Activated CD4-positive, alpha-beta T cell treated with anti-CD3 and anti-CD28 coated beads for 48 hours (primary cell): Measurements from ENCODE around the gene LY6G5C.

Experiments
- DNase-seq: peaks from one replicate; pipeline ENCODE4 v3.0.0-alpha.2; 2020

The LY6G5C gene

DNA sequence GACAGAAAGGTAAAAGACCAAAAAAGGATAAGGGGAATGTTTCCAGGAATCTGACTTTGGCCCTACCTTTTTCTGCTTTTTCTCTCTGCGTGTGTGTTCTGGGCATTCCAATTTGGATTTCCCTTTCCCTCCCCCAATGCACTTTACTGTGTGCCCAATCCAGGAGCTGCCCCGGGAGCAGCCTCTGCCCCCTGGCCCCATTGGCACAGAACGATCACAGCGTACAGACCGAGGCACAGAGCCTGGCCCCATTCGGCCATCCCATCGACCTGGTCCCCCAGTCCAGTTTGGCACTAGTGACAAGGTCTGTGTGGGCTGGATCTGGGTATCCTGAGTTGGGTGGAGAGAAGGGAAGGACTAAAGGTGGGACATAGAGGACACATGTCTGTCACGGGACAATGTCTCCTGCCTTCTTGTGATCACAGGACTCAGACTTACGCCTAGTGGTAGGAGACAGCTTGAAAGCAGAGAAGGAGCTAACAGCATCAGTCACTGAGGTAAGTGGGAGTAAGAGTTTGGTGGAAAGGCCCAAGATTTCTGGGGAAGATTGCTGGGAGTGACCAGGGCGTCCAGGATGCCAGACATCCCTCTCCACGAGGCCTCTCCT, 45.8 kb downstream of the LY6G5C start:
- DNase-seq: no peak

GRCh38 chr6:31634131-31634530, 46.7 kb downstream of the LY6G5C start:
- no peak for DNase-seq

DNA sequence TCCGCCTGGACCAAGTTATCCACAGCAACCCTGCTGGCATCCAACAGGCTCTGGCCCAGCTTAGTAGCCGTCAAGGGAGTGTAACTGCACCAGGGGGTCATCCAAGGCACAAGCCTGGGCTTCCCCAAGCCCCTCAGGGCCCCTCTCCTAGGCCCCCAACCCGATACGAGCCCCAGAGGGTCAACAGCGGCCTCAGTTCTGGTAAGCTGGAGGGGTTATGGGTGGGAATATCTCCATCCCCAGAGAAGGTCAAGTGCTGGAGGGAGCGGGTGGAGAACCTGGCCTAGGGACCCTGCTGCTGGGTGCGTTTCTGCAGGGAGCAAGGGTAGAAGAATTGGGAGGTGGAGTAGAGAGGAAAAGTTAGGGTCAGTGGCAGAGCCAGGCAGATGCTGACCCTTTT, 47.4 kb downstream of the LY6G5C start:
- DNase-seq: no peak

- no peak for DNase-seq
Measured at GRCh38 chr6:31632279-31632946, 48.5 kb downstream of the LY6G5C start.

GRCh38 chr6:31631681-31632278, 49.1 kb downstream of the LY6G5C start:
- no peak for DNase-seq

DNA sequence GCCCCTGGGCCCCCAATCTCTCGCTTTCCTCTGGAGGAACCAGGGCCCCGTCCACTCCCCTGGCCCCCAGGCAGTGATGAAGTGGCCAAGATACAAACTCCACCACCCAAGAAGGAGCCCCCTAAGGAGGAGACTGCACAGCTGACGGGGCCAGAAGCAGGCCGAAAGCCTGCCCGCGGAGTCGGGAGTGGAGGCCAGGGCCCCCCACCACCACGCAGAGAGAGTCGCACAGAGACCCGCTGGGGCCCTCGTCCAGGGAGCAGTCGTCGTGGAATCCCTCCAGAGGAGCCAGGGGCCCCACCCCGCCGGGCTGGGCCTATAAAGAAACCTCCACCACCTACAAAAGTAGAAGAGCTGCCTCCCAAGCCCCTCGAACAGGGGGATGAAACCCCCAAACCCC, 49.7 kb downstream of the LY6G5C start:
- no peak for DNase-seq

GRCh38 chr6:31630177-31630934, 50.5 kb downstream of the LY6G5C start:
- no peak for DNase-seq

- no peak for DNase-seq
Measured at GRCh38 chr6:31629014-31629413, 51.9 kb downstream of the LY6G5C start.

DNA sequence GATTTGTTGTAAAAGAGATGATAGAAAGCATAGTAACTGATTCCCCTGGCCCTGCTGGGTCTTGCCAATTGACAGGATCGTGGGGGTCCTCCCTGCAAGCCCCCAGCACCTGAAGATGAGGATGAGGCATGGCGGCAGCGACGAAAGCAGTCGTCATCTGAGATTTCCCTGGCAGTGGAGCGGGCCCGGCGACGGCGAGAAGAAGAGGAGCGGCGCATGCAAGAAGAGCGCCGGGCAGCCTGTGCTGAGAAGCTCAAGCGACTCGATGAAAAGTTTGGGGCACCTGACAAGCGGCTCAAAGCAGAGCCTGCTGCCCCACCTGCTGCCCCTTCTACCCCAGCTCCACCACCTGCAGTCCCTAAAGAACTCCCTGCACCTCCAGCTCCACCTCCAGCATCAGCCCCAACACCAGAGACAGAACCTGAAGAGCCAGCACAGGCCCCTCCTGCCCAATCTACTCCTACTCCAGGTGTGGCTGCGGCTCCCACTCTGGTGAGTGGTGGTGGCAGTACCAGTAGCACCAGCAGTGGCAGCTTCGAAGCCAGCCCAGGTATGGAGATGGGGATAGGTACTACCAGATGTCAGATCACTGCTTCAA, 53.1 kb downstream of the LY6G5C start:
- no peak for DNase-seq

DNA sequence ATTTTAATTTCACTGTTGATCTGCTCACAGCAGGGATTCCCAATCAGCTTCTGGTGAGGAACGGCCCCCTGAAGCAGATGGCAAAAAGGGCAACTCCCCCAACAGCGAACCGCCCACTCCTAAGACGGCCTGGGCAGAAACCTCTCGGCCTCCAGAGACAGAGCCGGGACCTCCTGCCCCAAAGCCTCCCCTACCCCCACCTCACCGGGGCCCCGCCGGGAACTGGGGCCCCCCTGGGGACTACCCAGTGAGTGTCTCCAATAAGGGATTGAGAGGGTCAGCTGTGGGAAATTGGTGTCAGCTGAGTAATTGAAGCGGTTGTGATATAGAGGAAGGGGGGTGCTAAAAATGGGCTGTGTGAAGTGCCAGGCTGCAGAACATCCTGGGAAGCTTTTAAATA, 53.9 kb downstream of the LY6G5C start:
- no peak for DNase-seq
